OCI-LY7 (cell line): ENCODE data around the gene MCUB.

Source experiments
- CTCF ChIP-seq: fragments of 200-600 bp; sonication (generic); conservative IDR thresholded peaks from 2 replicates; pipeline ENCODE4 v1.5.1; 2014; ENCODE audit warnings: mild to moderate bottlenecking, antibody characterized with exemption, low read length, moderate library complexity, mixed read lengths
- EZH2phosphoT487 ChIP-seq: fragments of 200-600 bp; sonication (generic); IDR thresholded peaks from 2 replicates; pipeline ENCODE4 v1.6.1; 2018; ENCODE audit warnings: low read depth, borderline replicate concordance, mild to moderate bottlenecking, mixed run types, antibody characterized with exemption, low read length, moderate library complexity, mixed read lengths

- TF ChIP-seq CTCF (no peak), EZH2phosphoT487 (no peak)
These were observed 130.8 kb downstream of the MCUB start for GRCh38 chr4:109690690-109691410.
